ENCODE data around the gene CAMK2N1.

- TF ChIP-seq POLR2A (IDR thresholded peaks at IDR 0.05): no peak
- no peak for TF ChIP-seq CTCF (IDR thresholded peaks at IDR 0.05)
Measured at GRCh38 chr1:20442920-20443625, 42.9 kb downstream of the CAMK2N1 start.
